Stomach (tissue), 4 donors: ENCODE results near the gene SLC4A11.

Experiments
- CTCF ChIP-seq, 7 experiments: fragments of 450-650 bp in 4 of 7; fragments of 200-600 bp in 3 of 7; sonication (generic) in 3 of 7; IDR thresholded peaks; one replicate each; pipeline ENCODE4 v1.5.1; 2016 to 2019; ENCODE audit warnings: antibody characterized with exemption in 7 of 7, control low read depth in 2 of 7, mild to moderate bottlenecking in 1 of 7
- POLR2A ChIP-seq, 4 donors: fragments of 450-650 bp; IDR thresholded peaks; one replicate each; pipeline ENCODE4 v1.6.1; 2016; ENCODE audit warnings: antibody characterized with exemption in 4 of 4, control low read depth in 2 of 4, mild to moderate bottlenecking in 1 of 4, moderate library complexity in 1 of 4
- POLR2AphosphoS5 ChIP-seq, 3 donors: sonication (generic); formaldehyde crosslinking; IDR thresholded peaks; one replicate each; pipeline ENCODE4 v1.6.1; 2016; ENCODE audit warnings: antibody characterized with exemption in 3 of 3

GRCh38 chr20:3262566-3262965 is 23.6 kb upstream of the SLC4A11 start:
- TF ChIP-seq POLR2A (IDR thresholded peaks at IDR 0.05) (no peak), POLR2AphosphoS5 (IDR thresholded peaks at IDR 0.05) (no peak), CTCF (IDR thresholded peaks at IDR 0.05) (no peak)
